MM.1S (cell line): ENCODE results near the gene C19orf73.
"Not testable (repeated sequence)": the region's sequence is repeated elsewhere in the genome, so short reads cannot be mapped to it uniquely, and the experiment has no call there.

ENCODE experiments used
- DNase-seq: peaks from one replicate; pipeline ENCODE4 v3.0.0-alpha.2; 2015
- H2AFZ ChIP-seq: fragments of 300-600 bp; sonication (generic); 2 replicates; pipeline ENCODE4 v1.6.0; 2016; ENCODE audit warnings: antibody characterized with exemption, low read length
- H3F3A ChIP-seq: fragments of 300-600 bp; sonication (generic); 2 replicates; pipeline ENCODE4 v1.6.1; 2016; ENCODE audit warnings: mild to moderate bottlenecking, antibody characterized with exemption, low read length, moderate library complexity, mixed read lengths; ENCODE audit not compliant: insufficient read depth
- H3K27ac ChIP-seq: fragments of 300-600 bp; sonication (generic); 2 replicates; pipeline ENCODE4 v1.5.1; 2016; ENCODE audit warnings: mild to moderate bottlenecking, low read length
- H3K27me3 ChIP-seq: fragments of 300-600 bp; sonication (generic); replicated peaks from 2 replicates; pipeline ENCODE4 v1.6.0; 2016; ENCODE audit warnings: low read length; ENCODE audit not compliant: insufficient read depth
- H3K36me3 ChIP-seq: fragments of 300-600 bp; sonication (generic); replicated peaks from 2 replicates; pipeline ENCODE4 v1.6.1; 2016; ENCODE audit warnings: mild to moderate bottlenecking, low read length, mixed read lengths; ENCODE audit not compliant: insufficient read depth
- H3K4me1 ChIP-seq: fragments of 300-600 bp; sonication (generic); 2 replicates; pipeline ENCODE4 v1.6.1; 2016; ENCODE audit warnings: low read length, mixed read lengths
- H3K4me2 ChIP-seq: fragments of 300-600 bp; sonication (generic); 2 replicates; pipeline ENCODE4 v1.6.0; 2016; ENCODE audit warnings: low read depth, low read length
- H3K4me3 ChIP-seq: fragments of 300-600 bp; sonication (generic); 2 replicates; pipeline ENCODE4 v1.5.1; 2016; ENCODE audit warnings: low read length, mixed read lengths
- H3K79me2 ChIP-seq: fragments of 300-600 bp; sonication (generic); 2 replicates; pipeline ENCODE4 v1.6.1; 2016; ENCODE audit warnings: mixed run types, low read length, mixed read lengths
- H3K9ac ChIP-seq: fragments of 300-600 bp; sonication (generic); 2 replicates; pipeline ENCODE4 v1.6.1; 2016; ENCODE audit warnings: low read length, mixed read lengths
- H3K9me2 ChIP-seq: fragments of 300-600 bp; sonication (generic); replicated peaks from 2 replicates; pipeline ENCODE4 v1.6.1; 2016; ENCODE audit warnings: mild to moderate bottlenecking, low read length, mixed read lengths; ENCODE audit not compliant: insufficient read depth
- H3K9me3 ChIP-seq: fragments of 300-600 bp; sonication (generic); replicated peaks from 2 replicates; pipeline ENCODE4 v1.6.1; 2016; ENCODE audit warnings: mild to moderate bottlenecking, low read length, mixed read lengths; ENCODE audit not compliant: insufficient read depth
- H4K20me1 ChIP-seq: fragments of 300-600 bp; sonication (generic); 2 replicates; pipeline ENCODE4 v1.6.1; 2016; ENCODE audit warnings: mild to moderate bottlenecking, low read length, moderate library complexity, mixed read lengths; ENCODE audit not compliant: insufficient read depth
- CTCF ChIP-seq: fragments of 300-600 bp; sonication (generic); IDR thresholded peaks from 2 replicates; pipeline ENCODE4 v1.5.1; 2016; ENCODE audit warnings: antibody characterized with exemption, low read length, mixed read lengths
- EZH2 ChIP-seq: fragments of 300-600 bp; sonication (generic); optimal IDR thresholded peaks from 2 replicates; pipeline ENCODE3; 2017; ENCODE audit warnings: low read depth, mild to moderate bottlenecking, antibody characterized with exemption, low read length, mixed read lengths
- EZH2phosphoT487 ChIP-seq: fragments of 300-600 bp; sonication (generic); IDR thresholded peaks from 2 replicates; pipeline ENCODE4 v1.6.1; 2018; ENCODE audit warnings: antibody characterized with exemption, low read length

Gene C19orf73

GRCh38 chr19:49080392-49080791 lies 38.6 kb downstream of the C19orf73 start:
- no peak for TF ChIP-seq EZH2
- no peak for TF ChIP-seq CTCF
- TF ChIP-seq EZH2phosphoT487, result no peak

GRCh38 chr19:49074869-49075268 lies 44.1 kb downstream of the C19orf73 start:
- H3K4me2 ChIP-seq, H3F3A ChIP-seq, H3K79me2 ChIP-seq, H3K9me3 ChIP-seq, H3K9me2 ChIP-seq, H3K4me1 ChIP-seq, H3K27ac ChIP-seq, H3K9ac ChIP-seq, H3K4me3 ChIP-seq, H4K20me1 ChIP-seq, H3K36me3 ChIP-seq, H2AFZ ChIP-seq: not testable (repeated sequence)
- TF ChIP-seq CTCF, result peak; percentile 37
- peaks cover 24% of the 10 kb centered on the region for H3K27me3 ChIP-seq
- peak; percentile 25 for DNase-seq

More at GRCh38 chr19:49080392-49080791, 38.6 kb downstream of the C19orf73 start:
- H3K36me3 ChIP-seq, result no peaks in the 10 kb centered on the region
- H2AFZ ChIP-seq, result no peak overlapping the region
- no peaks in the 10 kb centered on the region for H3K4me1 ChIP-seq
- no peak overlapping the region for H3K4me3 ChIP-seq
- no peaks in the 10 kb centered on the region for H3F3A ChIP-seq
- no peaks in the 10 kb centered on the region for H3K27me3 ChIP-seq
- H3K79me2 ChIP-seq, result peaks cover 1% of the 10 kb centered on the region
- no peak for DNase-seq
- H3K4me2 ChIP-seq, result no peak overlapping the region
- H3K9ac ChIP-seq, result no peak overlapping the region
- H3K9me3 ChIP-seq, result no peaks in the 10 kb centered on the region
- no peaks in the 10 kb centered on the region for H3K9me2 ChIP-seq
- H4K20me1 ChIP-seq, result no peaks in the 10 kb centered on the region
- H3K27ac ChIP-seq, result no peak overlapping the region

GRCh38 chr19:49073514-49074378 lies 45.2 kb downstream of the C19orf73 start:
- no peaks in the 10 kb centered on the region for H3K9me3 ChIP-seq
- no peak overlapping the region for H2AFZ ChIP-seq
- no peaks in the 10 kb centered on the region for H3K79me2 ChIP-seq
- no peak for DNase-seq
- no peaks in the 10 kb centered on the region for H3K9me2 ChIP-seq
- H3K36me3 ChIP-seq, result no peaks in the 10 kb centered on the region
- H3K4me3 ChIP-seq, result no peak overlapping the region
- no peak overlapping the region for H3K9ac ChIP-seq
- no peaks in the 10 kb centered on the region for H3K4me1 ChIP-seq
- H3K27ac ChIP-seq, result no peak overlapping the region
- H3K27me3 ChIP-seq, result peaks cover 36% of the 10 kb centered on the region
- no peaks in the 10 kb centered on the region for H4K20me1 ChIP-seq
- TF ChIP-seq CTCF, result peak; percentile 24; the same call in 1 of the 2 replicates
- TF ChIP-seq EZH2, result no peak
- H3K4me2 ChIP-seq, result no peak overlapping the region
- no peaks in the 10 kb centered on the region for H3F3A ChIP-seq
